ENCODE data around the gene NFILZ. TPM values are rescaled to one million over a fixed set of nuclear protein-coding genes. Genes with fewer than 3 reads are reported as not detected.
A peak's percentile ranks its signal among the peaks of the same experiment; 100 is the strongest.

The NFILZ gene
- total RNA-seq, 1 experiment from 2014 or later: not detected

DNA sequence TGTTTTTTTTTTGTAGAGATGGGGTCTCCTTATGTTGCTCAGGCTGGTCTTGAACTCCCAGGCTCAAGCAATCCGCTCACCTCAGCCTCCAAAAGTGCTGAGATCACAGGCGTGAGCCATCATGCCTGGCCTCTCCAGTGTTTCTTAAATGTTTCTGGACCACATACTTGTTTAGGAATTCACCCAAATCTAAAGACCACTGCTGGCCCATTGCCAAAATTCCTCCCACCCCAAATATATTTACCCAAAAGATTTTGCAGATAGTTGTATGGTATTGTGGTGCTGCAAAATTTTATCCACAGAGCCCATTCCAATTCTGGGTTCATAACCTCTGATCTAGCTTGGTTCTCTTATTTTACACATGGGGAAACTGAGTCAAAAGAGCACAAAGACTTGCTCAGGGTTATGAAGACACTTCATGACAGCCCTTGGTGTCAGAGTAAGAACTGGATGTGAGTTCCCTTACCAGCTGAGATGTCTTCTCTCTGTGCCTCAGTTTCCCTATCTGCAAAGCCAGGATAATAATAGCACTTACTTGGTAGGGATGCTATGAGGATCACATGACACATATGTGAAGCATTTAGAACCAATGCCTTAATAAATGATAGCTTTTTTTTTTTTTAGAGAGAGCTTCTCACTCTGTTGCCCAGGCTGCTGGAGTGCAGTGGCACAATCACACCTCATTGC is 10.9 kb downstream of the NFILZ start:
- Histone ChIP-seq H3K27ac (no peak overlapping the region), H3K27me3 (replicated peaks) (no peaks in the 10 kb centered on the region), H3K9me3 (replicated peaks) (0 out of 2 replicates have a peak, but pooled peaks cover 3% of the 10 kb centered on the region), H3K4me1 (replicated peaks) (peaks cover 52% of the 10 kb centered on the region), H3K36me3 (no peaks in the 10 kb centered on the region), H3K4me3 (no peak overlapping the region)
- DNase-seq (ENCODE audit: low read depth in 1 of 2, low spot score in 2 of 2): no peak

- 0 out of 2 replicates have a peak, but pooled peaks cover 3% of the 10 kb centered on the region for H3K9me3 ChIP-seq (replicated peaks)
- no peaks in the 10 kb centered on the region for H3K27me3 ChIP-seq (replicated peaks)
- no peaks in the 10 kb centered on the region for H3K36me3 ChIP-seq
- peaks cover 48% of the 10 kb centered on the region for H3K4me1 ChIP-seq (replicated peaks)
- H3K4me3 ChIP-seq: no peak overlapping the region
- DNase-seq (ENCODE audit: low read depth in 1 of 2, low spot score in 2 of 2): peak in 1 of 2 experiments; percentile 52
- H3K27ac ChIP-seq: no peak overlapping the region
These were observed 11.6 kb downstream of the NFILZ start for GRCh38 chr19:8641908-8642547.

- no peak overlapping the region for H3K27ac ChIP-seq
- DNase-seq (ENCODE audit: low read depth in 1 of 2, low spot score in 2 of 2): no peak
- H3K4me3 ChIP-seq: no peak overlapping the region
- H3K4me1 ChIP-seq (replicated peaks): peaks cover 43% of the 10 kb centered on the region
- H3K36me3 ChIP-seq: no peaks in the 10 kb centered on the region
- 0 out of 2 replicates have a peak, but pooled peaks cover 3% of the 10 kb centered on the region for H3K9me3 ChIP-seq (replicated peaks)
- no peaks in the 10 kb centered on the region for H3K27me3 ChIP-seq (replicated peaks)
These were observed 12.1 kb downstream of the NFILZ start for GRCh38 chr19:8642561-8642960.

DNA sequence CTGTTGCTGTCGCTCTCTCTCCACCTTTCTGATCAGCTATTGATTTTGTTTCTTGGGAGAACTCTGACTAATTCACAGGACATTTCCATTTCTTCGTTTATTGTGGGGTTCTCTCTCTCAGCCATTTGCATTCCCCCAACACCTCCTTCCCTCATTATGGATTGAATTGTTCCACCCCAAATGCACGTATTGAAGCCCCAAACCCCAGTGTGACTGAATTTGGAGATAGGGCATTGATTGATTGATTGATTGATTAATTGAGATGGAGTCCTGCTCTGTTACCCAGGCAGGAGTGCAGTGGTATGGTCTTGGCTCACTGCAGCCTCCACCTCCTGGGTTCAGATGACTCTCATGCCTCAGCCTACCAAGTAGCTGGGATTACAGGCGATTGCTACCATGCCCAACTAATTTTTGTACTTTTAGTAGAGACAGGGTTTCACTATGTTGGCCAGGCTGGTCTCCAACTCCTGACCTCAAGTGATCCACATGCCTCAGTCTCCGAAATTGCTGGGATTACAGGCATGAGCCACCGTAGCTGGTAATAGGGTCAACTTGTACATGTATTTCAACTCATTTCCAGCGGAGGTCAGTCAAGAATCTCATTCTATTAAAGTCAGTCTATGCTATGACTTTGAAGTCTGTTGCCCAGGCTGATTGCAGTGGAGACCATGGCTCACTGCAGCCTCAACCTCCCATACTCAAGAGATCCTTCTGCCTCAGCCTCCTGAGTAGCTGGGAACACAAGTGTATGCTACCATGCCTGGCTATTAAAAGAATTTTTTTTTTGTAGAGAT is 13.6 kb downstream of the NFILZ start:
- H3K4me1 ChIP-seq (replicated peaks): peaks cover 28% of the 10 kb centered on the region
- no peak overlapping the region for H3K4me3 ChIP-seq
- 0 out of 2 replicates have a peak, but pooled peaks cover 3% of the 10 kb centered on the region for H3K9me3 ChIP-seq (replicated peaks)
- no peaks in the 10 kb centered on the region for H3K36me3 ChIP-seq
- no peak overlapping the region for H3K27ac ChIP-seq
- H3K27me3 ChIP-seq (replicated peaks): no peaks in the 10 kb centered on the region
- DNase-seq (ENCODE audit: low read depth in 1 of 2, low spot score in 2 of 2): no peak

DNA sequence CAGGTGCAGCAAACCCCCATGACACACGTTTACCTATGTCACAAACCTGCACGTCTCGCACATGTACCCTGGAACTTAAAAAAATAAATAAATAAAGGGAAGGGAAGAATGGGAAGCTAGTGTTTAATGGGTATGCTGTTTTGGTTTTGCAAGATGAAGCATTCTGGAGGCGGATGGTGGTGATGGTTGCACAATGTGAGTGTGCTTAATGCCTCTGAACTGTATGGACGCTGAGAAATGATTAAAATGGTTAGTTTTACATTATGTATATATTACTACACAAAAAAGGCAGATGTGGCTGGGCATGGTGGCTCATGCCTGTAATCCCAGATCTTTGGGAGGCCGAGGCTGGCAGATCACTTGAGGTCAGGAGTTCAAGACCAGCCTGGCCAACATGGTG is 17.8 kb downstream of the NFILZ start:
- H3K4me3 ChIP-seq: no peak overlapping the region
- DNase-seq (ENCODE audit: low read depth in 1 of 2, low spot score in 2 of 2): no peak
- H3K36me3 ChIP-seq: no peaks in the 10 kb centered on the region
- no peaks in the 10 kb centered on the region for H3K9me3 ChIP-seq (replicated peaks)
- H3K27ac ChIP-seq: no peak overlapping the region
- H3K27me3 ChIP-seq (replicated peaks): no peaks in the 10 kb centered on the region
- peaks cover 4% of the 10 kb centered on the region; the same call in 1 of the 2 replicates for H3K4me1 ChIP-seq (replicated peaks)

- 0 out of 2 replicates have a peak, but pooled peaks cover 2% of the 10 kb centered on the region for H3K27me3 ChIP-seq (replicated peaks)
- no peak overlapping the region for H3K4me3 ChIP-seq
- no peak overlapping the region for H3K27ac ChIP-seq
- H3K4me1 ChIP-seq (replicated peaks): peaks cover 7% of the 10 kb centered on the region; the same call in 1 of the 2 replicates
- H3K9me3 ChIP-seq (replicated peaks): no peaks in the 10 kb centered on the region
- no peaks in the 10 kb centered on the region for H3K36me3 ChIP-seq
- peak in 1 of 2 experiments; percentile 46 for DNase-seq (ENCODE audit: low read depth in 1 of 2, low spot score in 2 of 2)
These were observed 24.3 kb downstream of the NFILZ start for GRCh38 chr19:8654591-8655339.

DNA sequence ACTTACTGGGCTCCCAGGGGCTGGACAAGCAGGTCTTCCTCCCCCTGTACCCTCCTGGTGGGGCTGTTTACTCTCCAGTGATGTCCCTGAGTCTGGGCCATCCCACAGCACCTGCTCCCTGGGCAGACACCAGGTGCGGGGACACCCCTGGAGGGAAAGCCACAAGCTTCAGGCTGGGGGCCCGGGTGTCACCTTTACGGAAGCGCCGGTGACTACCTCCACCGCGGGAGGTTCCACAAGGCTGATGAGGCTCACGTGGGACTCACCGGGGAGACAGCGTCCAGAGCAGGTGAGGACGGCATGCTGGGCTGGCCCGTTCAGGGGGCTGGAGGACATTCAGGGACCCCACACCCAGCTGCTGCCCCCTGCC is 24.9 kb downstream of the NFILZ start:
- Histone ChIP-seq H3K4me3 (no peak overlapping the region), H3K27ac (no peak overlapping the region), H3K27me3 (replicated peaks) (0 out of 2 replicates have a peak, but pooled peaks cover 2% of the 10 kb centered on the region), H3K36me3 (no peaks in the 10 kb centered on the region), H3K4me1 (replicated peaks) (peaks cover 4% of the 10 kb centered on the region; the same call in 1 of the 2 replicates), H3K9me3 (replicated peaks) (no peaks in the 10 kb centered on the region)
- no peak for DNase-seq (ENCODE audit: low read depth in 1 of 2, low spot score in 2 of 2)

DNA sequence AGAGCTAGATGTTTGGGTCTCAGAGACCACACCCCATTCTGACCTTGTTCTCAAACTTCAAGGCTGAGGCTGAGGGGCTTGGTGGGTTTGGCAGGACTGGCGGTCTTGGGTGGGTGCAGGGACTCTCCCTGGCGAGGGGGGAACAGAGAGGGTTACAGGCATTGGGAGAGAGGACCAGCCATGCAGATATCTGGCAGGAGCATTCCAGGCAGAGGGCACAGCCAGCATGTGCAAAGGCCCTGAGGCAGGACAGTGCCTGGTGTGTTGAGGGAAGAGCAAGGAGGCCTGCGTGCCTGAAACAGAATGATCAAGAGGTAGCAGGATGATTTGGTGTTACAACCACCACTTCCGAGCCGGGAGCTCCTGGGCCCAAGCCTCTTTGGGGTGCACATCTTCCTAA is 27.4 kb downstream of the NFILZ start:
- no peaks in the 10 kb centered on the region for H3K9me3 ChIP-seq (replicated peaks)
- no peak for DNase-seq (ENCODE audit: low read depth in 1 of 2, low spot score in 2 of 2)
- H3K4me1 ChIP-seq (replicated peaks): 0 out of 2 replicates have a peak, but pooled peaks cover 3% of the 10 kb centered on the region

GRCh38 chr19:8659905-8660304 is 29.5 kb downstream of the NFILZ start:
- Histone ChIP-seq H3K4me1 (replicated peaks) (no peaks in the 10 kb centered on the region), H3K27me3 (replicated peaks) (0 out of 2 replicates have a peak, but pooled peaks cover 2% of the 10 kb centered on the region), H3K4me3 (no peak overlapping the region), H3K36me3 (no peaks in the 10 kb centered on the region), H3K27ac (no peak overlapping the region), H3K9me3 (replicated peaks) (no peaks in the 10 kb centered on the region)
- DNase-seq (ENCODE audit: low read depth in 1 of 2, low spot score in 2 of 2): no peak

More for the DNA sequence above, 27.4 kb downstream of the NFILZ start:
- Histone ChIP-seq H3K4me3 (no peak overlapping the region), H3K27me3 (replicated peaks) (0 out of 2 replicates have a peak, but pooled peaks cover 2% of the 10 kb centered on the region), H3K27ac (no peak overlapping the region), H3K36me3 (no peaks in the 10 kb centered on the region)

DNA sequence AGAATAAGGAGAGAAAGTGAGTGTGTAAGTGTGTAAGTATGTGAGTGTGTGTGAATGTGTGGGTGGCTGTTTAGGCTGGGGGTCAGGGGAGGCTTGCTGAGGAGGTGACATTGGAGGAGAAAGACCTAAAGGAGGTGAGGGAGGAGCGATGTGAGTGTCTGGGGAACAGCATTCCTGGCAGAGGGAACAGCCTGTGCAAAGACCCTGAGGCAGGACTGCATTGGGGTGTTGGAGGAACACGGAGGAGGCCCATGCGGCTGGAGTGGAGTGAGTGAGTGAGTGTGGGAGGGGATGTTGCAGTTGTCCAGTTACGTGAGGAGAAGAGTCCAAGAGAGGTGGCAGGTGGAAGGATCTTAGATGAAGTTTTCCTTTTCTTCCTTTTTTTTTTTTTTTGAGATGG is 31.8 kb downstream of the NFILZ start:
- H3K27ac ChIP-seq: no peak overlapping the region
- no peak for DNase-seq (ENCODE audit: low read depth in 1 of 2, low spot score in 2 of 2)
- no peaks in the 10 kb centered on the region for H3K36me3 ChIP-seq
- H3K27me3 ChIP-seq (replicated peaks): 0 out of 2 replicates have a peak, but pooled peaks cover 2% of the 10 kb centered on the region
- no peak overlapping the region for H3K4me3 ChIP-seq
- H3K4me1 ChIP-seq (replicated peaks): no peaks in the 10 kb centered on the region
- H3K9me3 ChIP-seq (replicated peaks): no peaks in the 10 kb centered on the region

- Histone ChIP-seq H3K36me3 (no peaks in the 10 kb centered on the region), H3K4me1 (replicated peaks) (no peaks in the 10 kb centered on the region)
These were observed 33.7 kb downstream of the NFILZ start for GRCh38 chr19:8663920-8664670.

DNA sequence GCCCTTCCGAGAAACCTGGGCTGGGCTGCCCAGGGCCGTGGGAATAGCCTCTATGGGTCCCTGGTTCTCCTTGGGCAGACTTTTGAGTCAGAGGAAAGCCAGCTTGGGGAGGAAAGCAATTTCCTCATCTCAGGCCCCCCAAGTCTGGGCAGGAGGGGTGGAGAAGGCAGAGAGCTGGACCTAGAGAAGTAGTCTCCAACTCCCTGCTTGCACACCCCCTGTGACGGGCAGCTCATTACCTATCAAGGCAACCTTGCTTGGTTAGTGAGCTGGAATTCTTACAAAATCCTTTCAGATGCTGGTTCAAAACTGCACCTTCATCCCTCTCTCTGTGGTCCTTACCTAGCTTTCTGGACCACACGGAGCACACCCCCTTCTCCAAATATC is 34.2 kb downstream of the NFILZ start:
- Histone ChIP-seq H3K27ac (no peak overlapping the region), H3K4me3 (no peak overlapping the region), H3K27me3 (replicated peaks) (no peaks in the 10 kb centered on the region), H3K36me3 (no peaks in the 10 kb centered on the region), H3K4me1 (replicated peaks) (no peaks in the 10 kb centered on the region), H3K9me3 (replicated peaks) (no peaks in the 10 kb centered on the region)
- no peak for DNase-seq (ENCODE audit: low read depth in 1 of 2, low spot score in 2 of 2)

More at GRCh38 chr19:8663920-8664670, 33.7 kb downstream of the NFILZ start:
- H3K9me3 ChIP-seq (replicated peaks): no peaks in the 10 kb centered on the region
- no peak overlapping the region for H3K27ac ChIP-seq
- H3K27me3 ChIP-seq (replicated peaks): no peaks in the 10 kb centered on the region
- DNase-seq (ENCODE audit: low read depth in 1 of 2, low spot score in 2 of 2): no peak
- no peak overlapping the region for H3K4me3 ChIP-seq

All from SJSA1 (cell line).